Erythroblast (primary cell): ENCODE data around the gene SAGE1.
"Not testable (repeated sequence)": the region's sequence is repeated elsewhere in the genome, so short reads cannot be mapped to it uniquely, and the experiment has no call there.

ENCODE experiments used
- DNase-seq, 2 experiments: peaks; one replicate each; lab custom pipeline; 2025; lab: John Stamatoyannopoulos, UW
- GATA1 ChIP-seq: IDR thresholded peaks from 2 replicates; pipeline ENCODE4 v1.6.1; 2011; ENCODE audit warnings: low read depth, mild to moderate bottlenecking, control low read depth, low read length, moderate library complexity
- POLR2A ChIP-seq: IDR thresholded peaks from 2 replicates; pipeline ENCODE4 v1.6.1; 2011; ENCODE audit warnings: mild to moderate bottlenecking, low read length

Gene SAGE1

GRCh38 chrX:135893294-135893817 lies at the start of gene SAGE1, which contains the start of gene CT45A10:
SAGE1 (plus strand) TSS chrX:135893716; CDS start chrX:135896243, 2,527 bp downstream.
CT45A10 (minus strand) TSS chrX:135893444; CDS start chrX:135885344, 8,100 bp downstream.
- TF ChIP-seq POLR2A (no peak), GATA1 (no peak)
- DNase-seq, result no peak

- not testable (repeated sequence) for DNase-seq
Observed at GRCh38 chrX:135854438-135854837, 39.1 kb upstream of the SAGE1 start, which contains the start of gene CT45A8. CT45A8 (minus strand) TSS chrX:135854538; CDS start chrX:135850783, 3,755 bp downstream.

GRCh38 chrX:135871712-135872111 lies 21.8 kb upstream of the SAGE1 start, which contains the start of gene CT45A9:
CT45A9 (minus strand) TSS chrX:135871812; CDS start chrX:135868061, 3,751 bp downstream.
- DNase-seq, result not testable (repeated sequence)

- not testable (repeated sequence) for DNase-seq
Observed at GRCh38 chrX:135882741-135883140, 10.8 kb upstream of the SAGE1 start.

- not testable (repeated sequence) for DNase-seq
Observed at GRCh38 chrX:135888230-135888629, 5.3 kb upstream of the SAGE1 start.

GRCh38 chrX:135888976-135889375 lies 4.5 kb upstream of the SAGE1 start:
- peak; percentile 49 to 66 for DNase-seq

GRCh38 chrX:135890087-135890585 lies 3.4 kb upstream of the SAGE1 start:
- no peak for TF ChIP-seq GATA1
- no peak for TF ChIP-seq POLR2A
- DNase-seq, result no peak

- TF ChIP-seq POLR2A, result no peak
- no peak for TF ChIP-seq GATA1
- DNase-seq, result no peak
Observed at GRCh38 chrX:135892781-135893180, 735 bp upstream of the SAGE1 start.

GRCh38 chrX:135910251-135910650 lies 16.7 kb downstream of the SAGE1 start:
- TF ChIP-seq GATA1 (no peak), POLR2A (no peak)
- DNase-seq, result no peak

GRCh38 chrX:135914404-135914803 lies 20.9 kb downstream of the SAGE1 start:
- TF ChIP-seq POLR2A (no peak), GATA1 (no peak)
- peak in 1 of 2 experiments; percentile 0 for DNase-seq

GRCh38 chrX:135920516-135920915 lies 27.0 kb downstream of the SAGE1 start:
- not testable (repeated sequence) for DNase-seq

- TF ChIP-seq POLR2A (no peak), GATA1 (no peak)
- peak; percentile 1 to 11 for DNase-seq
Observed at GRCh38 chrX:135923353-135923752, 29.8 kb downstream of the SAGE1 start.

- no peak for TF ChIP-seq GATA1
- no peak for TF ChIP-seq POLR2A
- no peak for DNase-seq
Observed at GRCh38 chrX:135927897-135928296, 34.4 kb downstream of the SAGE1 start.

GRCh38 chrX:135931644-135932487 lies 38.4 kb downstream of the SAGE1 start:
- DNase-seq, result peak; percentile 1 to 42
- TF ChIP-seq POLR2A (no peak), GATA1 (no peak)

GRCh38 chrX:135944486-135944885 lies 51.0 kb downstream of the SAGE1 start:
- TF ChIP-seq GATA1 (no peak), POLR2A (no peak)
- DNase-seq, result no peak
